Fibroblast of lung (primary cell): Measurements from ENCODE around the gene PROCA1. TPM values are rescaled to one million over a fixed set of nuclear protein-coding genes. Genes with fewer than 3 reads are reported as not detected.
A peak's percentile ranks its signal among the peaks of the same experiment; 100 is the strongest.
"Not testable (repeated sequence)": the region's sequence is repeated elsewhere in the genome, so short reads cannot be mapped to it uniquely, and the experiment has no call there.

ENCODE experiments used
- DNase-seq, 2 donors: peaks; one replicate each; pipeline versions ENCODE4 v3.0.0 to v3.0.0-alpha.2; 2010; ENCODE audit warnings: low read depth in 2 of 2
- H2AFZ ChIP-seq: 2 replicates; pipeline ENCODE4 v1.5.1; 2012; ENCODE audit warnings: low read length, control low read depth, inconsistent platforms
- H3K27ac ChIP-seq: 2 replicates; pipeline ENCODE4 v1.5.1; 2011; ENCODE audit warnings: low read length, control low read depth; ENCODE audit not compliant: insufficient read depth
- H3K27me3 ChIP-seq: 2 replicates; pipeline ENCODE4 v1.5.1; 2011; ENCODE audit warnings: mild to moderate bottlenecking, low read length; ENCODE audit not compliant: control insufficient read depth, insufficient read depth
- H3K36me3 ChIP-seq: 2 replicates; pipeline ENCODE4 v1.5.1; 2011; ENCODE audit warnings: low read length; ENCODE audit not compliant: control insufficient read depth, insufficient read depth
- H3K4me1 ChIP-seq: 2 replicates; pipeline ENCODE4 v1.5.1; 2011; ENCODE audit warnings: low read length; ENCODE audit not compliant: control insufficient read depth, insufficient read depth; ENCODE audit errors: extremely low read depth
- H3K4me2 ChIP-seq: 2 replicates; pipeline ENCODE4 v1.5.1; 2011; ENCODE audit warnings: low read length, control low read depth; ENCODE audit not compliant: insufficient read depth; ENCODE audit errors: extremely low read depth
- H3K4me3 ChIP-seq, 4 experiments: fragments of 200-600 bp in 1 of 4; sonication (generic) in 1 of 4; replicated peaks in 1 of 4; 2 replicates each; pipeline ENCODE4 v1.5.1; 2011 to 2016; ENCODE audit warnings: low read length in 4 of 4, low read depth in 3 of 4, mild to moderate bottlenecking in 3 of 4, control low read depth in 2 of 4, inconsistent platforms in 1 of 4, mixed read lengths in 1 of 4; ENCODE audit not compliant: insufficient read depth in 1 of 4; ENCODE audit errors: control extremely low read depth in 1 of 4
- H3K79me2 ChIP-seq: 2 replicates; pipeline ENCODE4 v1.5.1; 2012; ENCODE audit warnings: mild to moderate bottlenecking, low read length, inconsistent platforms; ENCODE audit not compliant: control insufficient read depth, insufficient read depth
- H3K9ac ChIP-seq: 2 replicates; pipeline ENCODE4 v1.5.1; 2011; ENCODE audit warnings: mild to moderate bottlenecking, low read length, control low read depth; ENCODE audit not compliant: insufficient read depth
- H3K9me3 ChIP-seq: 2 replicates; pipeline ENCODE4 v1.5.1; 2012; ENCODE audit warnings: low read depth, low read length; ENCODE audit not compliant: control insufficient read depth, insufficient read depth
- H4K20me1 ChIP-seq: 2 replicates; pipeline ENCODE4 v1.5.1; 2011; ENCODE audit warnings: low read length; ENCODE audit not compliant: control insufficient read depth, insufficient read depth; ENCODE audit errors: extremely low read depth
- EZH2 ChIP-seq: IDR thresholded peaks from 2 replicates; pipeline ENCODE4 v1.5.1; 2012; ENCODE audit warnings: low read length, control low read depth, mild to moderate bottlenecking; ENCODE audit errors: missing control alignments
- polyA plus RNA-seq, 2 donors: library from polyadenylated mRNA; depleted of rRNA in 1 of 2; stranded (reverse) in 1 of 2; unstranded in 1 of 2; fragments of >200 nt; gene quantifications; 2 replicates each; pipeline ENCODE4 v1.2.1, GENCODE V29; 2011 to 2012; ENCODE audit warnings: missing spikeins in 1 of 2
- total RNA-seq: library from RNA; depleted of rRNA; stranded (reverse); fragments of >200 nt; gene quantifications from 2 replicates; pipeline ENCODE4 v1.2.1, GENCODE V29; 2014
- TF ChIP-seq, protein P1 (sequence below), 2 donors: IDR thresholded peaks in 1 of 2; conservative IDR thresholded peaks in 1 of 2; 1 replicate in 1 of 2; 2 replicates in 1 of 2; pipeline ENCODE4 v1.5.1; 2011 to 2012; ENCODE audit warnings: low read length in 2 of 2, control low read depth in 1 of 2, inconsistent platforms in 1 of 2, low read depth in 1 of 2, mild to moderate bottlenecking in 1 of 2

PROCA1 gene
- total and polyA plus RNA-seq, 2 donors (not counting 1 experiment from before 2014, with no cell fraction given): 0.85 to 2.6 TPM

DNA sequence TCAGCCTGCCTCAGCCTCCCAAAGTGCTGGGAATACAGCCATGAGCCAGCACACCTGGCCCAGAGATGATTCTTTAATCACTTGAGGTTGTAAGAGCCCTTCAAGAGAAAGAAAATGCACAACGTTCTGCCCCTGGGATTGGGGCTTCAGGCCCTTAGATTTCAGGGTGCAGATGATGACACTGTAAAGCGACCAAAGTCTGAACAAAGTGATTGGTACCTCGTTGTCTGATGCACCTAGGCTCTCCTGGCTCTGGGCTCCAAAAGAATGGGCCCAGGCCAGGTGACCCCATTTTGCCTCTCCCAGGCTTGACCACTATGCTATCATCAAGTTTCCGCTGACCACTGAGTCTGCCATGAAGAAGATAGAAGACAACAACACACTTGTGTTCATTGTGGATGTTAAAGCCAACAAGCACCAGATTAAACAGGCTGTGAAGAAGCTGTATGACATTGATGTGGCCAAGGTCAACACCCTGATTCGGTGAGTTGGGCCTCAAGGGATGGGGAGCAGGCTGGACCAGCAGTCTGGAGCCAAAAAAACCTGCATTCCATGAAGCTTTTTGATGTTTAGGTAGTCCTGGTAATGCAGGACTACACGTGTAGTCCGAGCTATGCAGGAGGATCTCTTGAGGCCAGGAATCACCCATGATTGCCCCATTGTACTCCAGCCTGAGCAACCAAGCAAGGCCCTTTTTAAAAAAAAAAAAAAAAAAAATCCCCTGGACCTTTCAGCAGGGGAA is 10.9 kb upstream of the PROCA1 start:
- Histone ChIP-seq H3K9ac (no peak overlapping the region), H3K4me3 (peak overlapping the region in 2 of 4 experiments; percentile 17 to 75), H4K20me1 (no peaks in the 10 kb centered on the region)

DNA sequence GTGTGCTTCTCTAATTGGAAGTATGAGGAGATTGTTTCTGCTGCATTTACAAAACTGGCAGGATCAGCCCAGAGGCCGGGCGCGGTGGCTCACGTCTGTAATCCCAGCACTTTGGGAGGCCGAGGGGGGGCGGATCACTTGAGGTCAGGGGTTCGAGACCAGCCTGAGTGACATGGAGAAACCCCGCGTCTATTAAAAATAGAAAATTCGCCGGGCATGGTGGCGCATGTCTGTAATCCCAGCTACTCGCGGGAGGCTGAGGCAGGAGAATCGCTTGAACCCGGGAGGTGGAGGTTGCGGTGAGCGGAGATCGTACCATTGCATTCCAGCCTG is 9.3 kb upstream of the PROCA1 start:
- peaks cover 50% of the 10 kb centered on the region for H3K79me2 ChIP-seq
- H3K36me3 ChIP-seq: peaks cover 11% of the 10 kb centered on the region
- not testable (repeated sequence) for H3K9me3 ChIP-seq, H2AFZ ChIP-seq, H4K20me1 ChIP-seq, DNase-seq, H3K27me3 ChIP-seq
- peak overlapping the region; percentile 93 for H3K4me2 ChIP-seq
- peak overlapping the region; percentile 88 for H3K27ac ChIP-seq
- peaks cover 17% of the 10 kb centered on the region for H3K4me1 ChIP-seq
- peak overlapping the region; percentile 35 for H3K9ac ChIP-seq
- H3K4me3 ChIP-seq: peak overlapping the region; percentile 68 to 89 (median 76)

More for the DNA sequence above, 10.9 kb upstream of the PROCA1 start:
- Histone ChIP-seq H3K36me3 (peaks cover 11% of the 10 kb centered on the region), H3K27me3 (no peaks in the 10 kb centered on the region), H3K27ac (no peak overlapping the region), H3K4me2 (peak overlapping the region; percentile 68), H3K9me3 (no peaks in the 10 kb centered on the region), H3K4me1 (peaks cover 20% of the 10 kb centered on the region), H2AFZ (no peak overlapping the region), H3K79me2 (peaks cover 35% of the 10 kb centered on the region)
- no peak for DNase-seq
- TF ChIP-seq, protein P1, sequence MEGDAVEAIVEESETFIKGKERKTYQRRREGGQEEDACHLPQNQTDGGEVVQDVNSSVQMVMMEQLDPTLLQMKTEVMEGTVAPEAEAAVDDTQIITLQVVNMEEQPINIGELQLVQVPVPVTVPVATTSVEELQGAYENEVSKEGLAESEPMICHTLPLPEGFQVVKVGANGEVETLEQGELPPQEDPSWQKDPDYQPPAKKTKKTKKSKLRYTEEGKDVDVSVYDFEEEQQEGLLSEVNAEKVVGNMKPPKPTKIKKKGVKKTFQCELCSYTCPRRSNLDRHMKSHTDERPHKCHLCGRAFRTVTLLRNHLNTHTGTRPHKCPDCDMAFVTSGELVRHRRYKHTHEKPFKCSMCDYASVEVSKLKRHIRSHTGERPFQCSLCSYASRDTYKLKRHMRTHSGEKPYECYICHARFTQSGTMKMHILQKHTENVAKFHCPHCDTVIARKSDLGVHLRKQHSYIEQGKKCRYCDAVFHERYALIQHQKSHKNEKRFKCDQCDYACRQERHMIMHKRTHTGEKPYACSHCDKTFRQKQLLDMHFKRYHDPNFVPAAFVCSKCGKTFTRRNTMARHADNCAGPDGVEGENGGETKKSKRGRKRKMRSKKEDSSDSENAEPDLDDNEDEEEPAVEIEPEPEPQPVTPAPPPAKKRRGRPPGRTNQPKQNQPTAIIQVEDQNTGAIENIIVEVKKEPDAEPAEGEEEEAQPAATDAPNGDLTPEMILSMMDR (conservative IDR thresholded peaks at IDR 0.05 in 1 of 2, IDR thresholded peaks at IDR 0.05 in 1 of 2; ENCODE audit: low read depth in 1 of 2, low read length in 2 of 2): no peak
- no peak for TF ChIP-seq EZH2

DNA sequence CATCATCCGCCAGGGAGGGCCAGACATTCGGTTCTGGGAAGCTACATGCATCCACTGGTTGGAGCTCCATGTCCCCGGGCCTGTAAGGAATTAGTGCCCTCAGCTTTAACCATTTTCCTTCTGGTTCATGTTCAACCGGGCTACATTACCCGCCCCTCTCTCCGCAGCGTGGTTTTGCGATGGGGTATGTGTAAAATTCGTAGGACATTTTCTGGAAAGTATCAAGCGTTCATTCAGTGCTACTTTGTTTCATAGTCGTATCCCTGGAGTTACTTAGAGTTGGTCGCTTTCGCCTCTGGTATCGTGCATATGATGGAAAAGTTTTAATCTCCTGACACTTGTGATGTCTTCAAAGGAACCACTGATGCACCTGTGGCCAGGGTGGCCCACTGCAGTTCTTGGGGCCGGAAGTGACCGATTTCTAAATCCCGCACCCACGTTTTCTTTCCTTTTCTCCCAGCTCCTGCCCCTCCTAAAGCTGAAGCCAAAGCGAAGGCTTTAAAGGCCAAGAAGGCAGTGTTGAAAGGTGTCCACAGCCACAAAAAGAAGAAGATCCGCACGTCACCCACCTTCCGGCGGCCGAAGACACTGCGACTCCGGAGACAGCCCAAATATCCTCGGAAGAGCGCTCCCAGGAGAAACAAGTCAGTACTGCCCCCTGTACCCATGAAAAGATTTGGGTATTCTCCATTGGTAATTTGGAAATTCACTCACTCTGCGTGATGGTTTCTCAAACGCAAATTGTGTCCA is 8.7 kb upstream of the PROCA1 start:
- no peak for TF ChIP-seq EZH2
- Histone ChIP-seq H3K9ac (peak overlapping the region; percentile 93), H3K4me3 (peak overlapping the region; percentile 68 to 89 (median 76)), H3K27ac (peak overlapping the region; percentile 88), H3K27me3 (no peaks in the 10 kb centered on the region), H3K4me2 (peak overlapping the region; percentile 93), H3K79me2 (peaks cover 55% of the 10 kb centered on the region), H4K20me1 (no peaks in the 10 kb centered on the region), H3K36me3 (peaks cover 16% of the 10 kb centered on the region), H3K9me3 (no peaks in the 10 kb centered on the region), H3K4me1 (peaks cover 15% of the 10 kb centered on the region), H2AFZ (no peak overlapping the region)
- no peak for DNase-seq
